ENCODE data around the gene DIO3.

DIO3 gene

DNA sequence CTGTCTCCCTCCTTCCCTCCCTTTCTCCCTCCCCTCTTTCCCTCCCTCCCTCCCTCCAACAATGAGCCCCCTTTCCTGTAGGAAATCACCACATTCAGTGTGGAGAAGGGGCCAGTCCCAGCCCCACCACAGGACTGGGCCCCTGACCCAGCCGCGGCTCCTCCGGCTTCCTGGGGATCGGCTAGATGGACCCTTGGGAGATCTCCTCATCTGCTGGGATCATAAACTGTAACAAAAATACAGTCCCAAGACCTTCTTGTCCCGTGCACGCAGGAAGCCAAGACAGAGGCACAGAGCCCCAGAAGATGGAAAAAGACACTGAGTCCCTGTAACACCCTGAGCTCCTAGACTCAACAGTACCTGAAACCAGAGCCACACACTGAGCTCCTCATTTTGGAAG lies 23.9 kb downstream of the DIO3 start:
- no peak overlapping the region for H3K27ac ChIP-seq (ENCODE audit: low read depth, low read length)
- no peaks in the 10 kb centered on the region for H4K20me1 ChIP-seq (ENCODE audit: control insufficient read depth, insufficient read depth, low read depth, low read length)
- no peak for TF ChIP-seq EZH2phosphoT487 (IDR thresholded peaks at IDR 0.05; ENCODE audit: borderline replicate concordance, low read length)
- TF ChIP-seq, protein P1, sequence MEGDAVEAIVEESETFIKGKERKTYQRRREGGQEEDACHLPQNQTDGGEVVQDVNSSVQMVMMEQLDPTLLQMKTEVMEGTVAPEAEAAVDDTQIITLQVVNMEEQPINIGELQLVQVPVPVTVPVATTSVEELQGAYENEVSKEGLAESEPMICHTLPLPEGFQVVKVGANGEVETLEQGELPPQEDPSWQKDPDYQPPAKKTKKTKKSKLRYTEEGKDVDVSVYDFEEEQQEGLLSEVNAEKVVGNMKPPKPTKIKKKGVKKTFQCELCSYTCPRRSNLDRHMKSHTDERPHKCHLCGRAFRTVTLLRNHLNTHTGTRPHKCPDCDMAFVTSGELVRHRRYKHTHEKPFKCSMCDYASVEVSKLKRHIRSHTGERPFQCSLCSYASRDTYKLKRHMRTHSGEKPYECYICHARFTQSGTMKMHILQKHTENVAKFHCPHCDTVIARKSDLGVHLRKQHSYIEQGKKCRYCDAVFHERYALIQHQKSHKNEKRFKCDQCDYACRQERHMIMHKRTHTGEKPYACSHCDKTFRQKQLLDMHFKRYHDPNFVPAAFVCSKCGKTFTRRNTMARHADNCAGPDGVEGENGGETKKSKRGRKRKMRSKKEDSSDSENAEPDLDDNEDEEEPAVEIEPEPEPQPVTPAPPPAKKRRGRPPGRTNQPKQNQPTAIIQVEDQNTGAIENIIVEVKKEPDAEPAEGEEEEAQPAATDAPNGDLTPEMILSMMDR (IDR thresholded peaks at IDR 0.05; ENCODE audit: low read depth, low read length, poor library complexity, severe bottlenecking), result no peak
- peaks cover 3% of the 10 kb centered on the region; the same call in 1 of the 2 replicates for H3K27me3 ChIP-seq (ENCODE audit: control insufficient read depth, low read length)
- H3K9me3 ChIP-seq (ENCODE audit: control insufficient read depth, insufficient read depth, low read length), result no peaks in the 10 kb centered on the region
- no peaks in the 10 kb centered on the region for H3K36me3 ChIP-seq (ENCODE audit: control insufficient read depth, low read length)
- no peaks in the 10 kb centered on the region for H3K9me2 ChIP-seq (replicated peaks; ENCODE audit: control insufficient read depth, low read length)
- H3K4me1 ChIP-seq (ENCODE audit: control insufficient read depth, low read length), result no peaks in the 10 kb centered on the region
- H3K4me3 ChIP-seq (ENCODE audit: low read length), result no peak overlapping the region
- H3F3A ChIP-seq (ENCODE audit: control insufficient read depth, insufficient read depth), result no peaks in the 10 kb centered on the region
- no peaks in the 10 kb centered on the region for H3K79me2 ChIP-seq (ENCODE audit: control insufficient read depth, low read length)
- H3K4me2 ChIP-seq (ENCODE audit: low read length), result no peak overlapping the region

DNA sequence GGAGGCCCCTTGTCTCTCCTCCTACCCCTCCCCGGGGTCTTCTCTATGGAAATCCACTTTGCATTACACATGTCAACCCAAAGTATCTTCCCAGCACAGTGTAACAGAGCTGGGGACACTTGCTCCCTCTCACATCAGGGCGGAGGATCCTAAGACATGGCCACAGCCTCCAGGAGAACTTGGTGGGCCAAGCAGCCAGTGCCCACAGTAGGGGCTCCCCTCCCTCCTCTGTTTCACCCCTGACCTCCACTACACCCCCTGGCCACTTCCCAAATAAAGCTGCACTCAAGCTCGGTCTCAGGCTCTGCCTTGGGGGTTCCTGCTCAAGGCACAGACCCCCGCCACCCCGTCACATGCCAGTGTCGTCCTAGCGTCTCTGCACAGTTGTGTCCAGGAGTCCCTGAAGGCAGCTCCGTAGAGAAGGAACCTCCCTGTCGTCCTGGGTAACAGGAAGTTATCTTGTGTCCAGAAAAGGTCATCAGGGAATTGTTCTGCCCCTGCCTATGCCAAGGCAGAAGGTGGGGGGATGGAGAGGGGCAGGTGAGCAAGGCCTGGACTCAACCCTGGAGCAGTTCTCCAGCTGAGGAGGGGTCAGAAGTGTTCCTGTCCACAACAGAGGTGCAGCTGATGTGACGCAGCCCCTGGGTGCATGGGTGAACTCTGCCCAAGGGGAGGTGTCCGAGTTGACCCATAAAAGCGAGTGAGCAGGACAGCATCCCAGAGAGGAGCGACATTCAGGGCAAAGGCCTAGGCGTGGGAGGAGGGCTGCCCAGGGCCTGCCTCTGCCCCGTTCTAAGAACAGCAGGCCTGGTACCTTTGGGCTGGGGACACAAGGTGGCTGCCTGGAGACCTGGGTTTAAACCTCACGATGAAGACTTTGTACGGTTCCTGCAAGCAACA lies 25.5 kb downstream of the DIO3 start:
- no peak for TF ChIP-seq EZH2phosphoT487 (IDR thresholded peaks at IDR 0.05; ENCODE audit: borderline replicate concordance, low read length)
- TF ChIP-seq, protein P1 (IDR thresholded peaks at IDR 0.05; ENCODE audit: low read depth, low read length, poor library complexity, severe bottlenecking), result no peak
- Histone ChIP-seq H3K36me3 (ENCODE audit: control insufficient read depth, low read length) (no peaks in the 10 kb centered on the region), H3K9me3 (ENCODE audit: control insufficient read depth, insufficient read depth, low read length) (no peaks in the 10 kb centered on the region), H3K27me3 (ENCODE audit: control insufficient read depth, low read length) (no peaks in the 10 kb centered on the region), H3K79me2 (ENCODE audit: control insufficient read depth, low read length) (no peaks in the 10 kb centered on the region), H4K20me1 (ENCODE audit: control insufficient read depth, insufficient read depth, low read depth, low read length) (no peaks in the 10 kb centered on the region), H3F3A (ENCODE audit: control insufficient read depth, insufficient read depth) (no peaks in the 10 kb centered on the region), H3K4me1 (ENCODE audit: control insufficient read depth, low read length) (no peaks in the 10 kb centered on the region), H3K4me2 (ENCODE audit: low read length) (no peak overlapping the region), H3K9me2 (replicated peaks; ENCODE audit: control insufficient read depth, low read length) (no peaks in the 10 kb centered on the region), H3K27ac (ENCODE audit: low read depth, low read length) (no peak overlapping the region), H3K4me3 (ENCODE audit: low read length) (no peak overlapping the region)

DNA sequence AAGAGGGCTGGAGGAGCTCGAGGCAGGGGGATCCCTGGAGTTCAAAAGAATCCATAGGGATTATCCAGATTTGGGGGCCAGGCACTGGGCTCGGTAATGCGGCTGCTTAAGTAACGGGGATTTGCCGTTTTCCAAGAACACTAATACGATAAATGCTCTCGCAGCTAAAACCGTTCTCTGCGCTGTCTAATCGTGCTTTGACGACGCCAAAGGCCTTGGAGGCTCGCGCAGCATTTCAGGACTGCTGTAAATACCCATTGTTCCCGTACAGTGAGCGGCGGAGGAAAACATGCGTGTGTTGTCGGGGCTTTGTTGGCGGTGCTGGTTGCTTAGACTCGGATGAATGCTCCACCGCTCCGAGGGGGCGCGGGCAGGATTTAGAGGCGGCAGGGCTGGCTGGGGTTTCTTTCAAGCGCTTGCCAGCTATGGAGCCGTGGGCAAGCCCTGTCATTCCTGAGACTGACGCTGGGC lies 26.2 kb downstream of the DIO3 start:
- Histone ChIP-seq H3K27ac (ENCODE audit: low read depth, low read length) (no peak overlapping the region), H3K9me2 (replicated peaks; ENCODE audit: control insufficient read depth, low read length) (no peaks in the 10 kb centered on the region), H4K20me1 (ENCODE audit: control insufficient read depth, insufficient read depth, low read depth, low read length) (no peaks in the 10 kb centered on the region), H3K4me3 (ENCODE audit: low read length) (no peak overlapping the region), H3K4me2 (ENCODE audit: low read length) (no peak overlapping the region), H3K79me2 (ENCODE audit: control insufficient read depth, low read length) (no peaks in the 10 kb centered on the region), H3K36me3 (ENCODE audit: control insufficient read depth, low read length) (no peaks in the 10 kb centered on the region), H3F3A (ENCODE audit: control insufficient read depth, insufficient read depth) (no peaks in the 10 kb centered on the region), H3K9me3 (ENCODE audit: control insufficient read depth, insufficient read depth, low read length) (no peaks in the 10 kb centered on the region), H3K27me3 (ENCODE audit: control insufficient read depth, low read length) (no peaks in the 10 kb centered on the region), H3K4me1 (ENCODE audit: control insufficient read depth, low read length) (no peaks in the 10 kb centered on the region)
- TF ChIP-seq, protein P1 (IDR thresholded peaks at IDR 0.05; ENCODE audit: low read depth, low read length, poor library complexity, severe bottlenecking), result no peak
- TF ChIP-seq EZH2phosphoT487 (IDR thresholded peaks at IDR 0.05; ENCODE audit: borderline replicate concordance, low read length), result no peak
